NCI-H2171 (cell line): ENCODE data around the gene AASDHPPT.
"Not testable (repeated sequence)": the region's sequence is repeated elsewhere in the genome, so short reads cannot be mapped to it uniquely, and the experiment has no call there.

Experiments
- DNase-seq: peaks from one replicate; lab custom pipeline; 2025; lab: John Stamatoyannopoulos, UW

Gene AASDHPPT, protein sequence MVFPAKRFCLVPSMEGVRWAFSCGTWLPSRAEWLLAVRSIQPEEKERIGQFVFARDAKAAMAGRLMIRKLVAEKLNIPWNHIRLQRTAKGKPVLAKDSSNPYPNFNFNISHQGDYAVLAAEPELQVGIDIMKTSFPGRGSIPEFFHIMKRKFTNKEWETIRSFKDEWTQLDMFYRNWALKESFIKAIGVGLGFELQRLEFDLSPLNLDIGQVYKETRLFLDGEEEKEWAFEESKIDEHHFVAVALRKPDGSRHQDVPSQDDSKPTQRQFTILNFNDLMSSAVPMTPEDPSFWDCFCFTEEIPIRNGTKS

DNA sequence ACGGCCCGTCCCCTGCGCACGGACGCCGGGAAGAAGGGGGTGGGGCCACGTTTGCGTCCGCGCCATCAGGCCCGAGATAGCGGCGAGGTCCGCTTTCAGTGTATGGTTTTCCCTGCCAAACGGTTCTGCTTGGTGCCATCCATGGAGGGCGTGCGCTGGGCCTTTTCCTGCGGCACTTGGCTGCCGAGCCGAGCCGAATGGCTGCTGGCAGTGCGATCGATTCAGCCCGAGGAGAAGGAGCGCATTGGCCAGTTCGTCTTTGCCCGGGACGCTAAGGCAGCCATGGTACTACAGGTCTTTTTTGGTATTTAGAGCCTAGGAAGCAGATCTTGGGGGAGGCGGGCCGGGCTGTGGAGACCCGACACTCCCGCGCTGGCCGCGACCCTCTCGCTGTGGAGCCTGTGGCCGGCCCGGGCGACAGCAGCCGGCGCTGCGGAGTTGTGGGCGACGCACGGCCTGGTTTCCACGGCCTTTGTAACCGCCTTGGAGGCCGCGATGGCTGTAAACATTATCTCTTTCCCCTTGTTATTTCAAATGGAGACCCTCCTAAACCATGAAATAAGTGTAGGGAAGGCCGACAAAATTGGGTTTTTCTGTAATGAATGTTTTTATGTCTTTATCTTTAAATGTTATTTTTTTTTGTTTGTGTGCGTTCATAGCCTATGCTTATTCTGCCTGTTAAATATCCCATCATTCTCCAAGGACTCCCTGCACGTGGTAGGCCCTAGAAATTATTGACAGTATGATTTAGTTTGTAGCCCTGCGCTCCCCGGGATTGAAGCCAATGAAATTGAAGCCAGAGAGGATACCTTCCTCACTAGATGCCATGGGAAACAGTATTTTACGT lies at the start of gene AASDHPPT:
TSS of gene AASDHPPT (plus strand) at position 54 of the 847 bp plus-strand sequence. CDS start at position 103, 49 bp downstream.
- no peak for DNase-seq

DNA sequence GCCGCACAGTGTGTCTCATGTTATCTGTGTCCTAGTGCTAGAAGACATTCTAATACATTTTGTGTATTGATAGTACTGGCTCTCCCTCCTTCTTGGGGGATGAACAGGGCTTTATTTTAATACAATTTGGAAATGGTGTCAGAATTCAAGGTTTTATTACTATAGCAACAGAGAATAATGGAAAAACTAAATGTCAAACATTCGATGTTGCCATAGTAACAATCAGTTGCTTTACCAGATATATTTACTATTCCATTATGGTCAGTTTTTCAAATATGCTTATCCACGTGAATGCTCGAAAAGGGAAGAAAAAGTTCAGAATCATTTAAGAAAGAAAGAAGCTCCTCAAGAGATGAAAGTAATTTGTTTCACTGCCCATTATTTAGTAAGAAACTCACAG lies 46.9 kb upstream of the AASDHPPT start:
- DNase-seq: no peak

DNA sequence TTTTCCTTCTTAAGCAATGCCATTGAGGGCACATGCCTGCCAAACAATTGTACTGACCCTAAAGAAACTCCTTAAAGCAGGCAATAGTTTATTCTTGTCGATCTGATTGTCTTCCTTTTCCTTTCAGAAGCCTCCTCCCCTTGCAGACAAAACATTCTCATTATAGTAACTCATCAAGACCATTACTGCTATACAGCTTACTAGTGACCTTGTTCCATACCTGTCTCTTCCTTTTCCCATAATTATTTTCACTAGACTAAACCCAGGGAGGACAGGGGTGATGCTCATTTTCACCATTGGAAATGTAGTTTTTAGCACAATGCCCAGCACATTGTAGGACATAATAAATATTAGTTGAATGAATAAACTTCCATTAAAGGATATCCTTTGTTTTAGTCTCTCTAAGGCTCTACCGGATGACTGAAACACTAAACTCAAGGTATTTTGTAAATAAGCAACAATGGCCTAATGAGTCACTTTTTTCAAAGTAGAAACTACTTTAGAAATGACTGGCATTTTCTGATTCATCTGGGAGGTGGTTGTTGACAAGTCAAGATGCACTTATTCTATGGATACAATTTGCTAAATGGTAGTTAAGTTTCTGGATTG lies 46.2 kb upstream of the AASDHPPT start:
- DNase-seq: no peak

DNA sequence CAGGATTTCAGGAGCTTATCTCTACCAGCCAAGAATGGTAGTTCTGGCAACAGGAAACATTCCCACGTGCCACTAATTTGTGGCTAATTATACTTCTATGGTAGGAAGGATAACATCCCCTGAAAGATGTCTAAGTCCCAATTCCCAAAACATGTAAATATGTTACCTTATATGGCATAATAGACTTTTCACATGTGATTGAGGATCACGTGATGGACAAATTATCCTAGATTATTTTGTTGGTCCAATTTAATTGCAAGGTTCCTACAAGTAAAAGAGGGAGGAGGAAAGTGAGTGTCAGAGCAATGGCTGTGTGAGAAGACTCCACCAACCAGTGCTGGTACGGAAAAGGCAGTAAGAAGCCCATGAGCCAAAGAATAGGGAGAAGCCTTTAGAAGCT lies 45.5 kb upstream of the AASDHPPT start:
- no peak for DNase-seq

DNA sequence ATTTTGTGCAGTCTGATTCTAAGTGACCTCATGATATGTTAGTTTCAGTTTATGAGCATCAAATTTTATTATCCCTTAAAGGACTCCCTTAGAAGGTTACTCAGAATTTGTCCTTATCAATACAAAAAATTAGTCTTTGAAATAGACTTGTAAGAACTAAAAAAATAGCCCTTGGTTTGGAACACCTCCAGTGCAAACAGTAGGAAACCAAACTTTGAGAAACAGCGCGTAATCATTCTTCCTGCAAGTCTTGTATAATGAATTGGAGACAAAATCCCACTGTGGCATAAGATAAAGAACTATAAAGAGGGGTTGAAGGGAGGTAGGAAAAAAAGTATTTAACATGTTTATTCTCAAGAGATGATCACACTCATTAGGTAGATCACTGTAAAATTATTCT lies 44.6 kb upstream of the AASDHPPT start:
- DNase-seq: no peak

DNA sequence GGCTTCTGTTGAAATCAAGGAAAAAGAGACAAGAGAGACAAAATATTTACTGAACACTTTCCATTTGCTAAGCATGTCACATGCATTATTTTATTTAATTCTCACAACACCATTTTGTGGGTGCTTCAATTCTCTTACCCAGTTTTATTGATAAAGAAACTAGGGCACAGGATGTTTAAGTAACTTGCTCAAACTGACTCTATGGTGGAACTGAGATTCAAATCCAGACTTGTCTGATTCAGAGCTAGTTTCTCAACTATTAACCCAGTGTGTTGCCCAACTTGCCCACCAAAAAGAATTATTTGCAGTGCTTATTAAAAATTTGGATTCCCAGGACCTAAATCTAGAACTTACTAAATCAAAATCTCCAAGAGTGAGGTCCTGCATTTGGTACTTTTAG lies 33.9 kb upstream of the AASDHPPT start:
- no peak for DNase-seq

DNA sequence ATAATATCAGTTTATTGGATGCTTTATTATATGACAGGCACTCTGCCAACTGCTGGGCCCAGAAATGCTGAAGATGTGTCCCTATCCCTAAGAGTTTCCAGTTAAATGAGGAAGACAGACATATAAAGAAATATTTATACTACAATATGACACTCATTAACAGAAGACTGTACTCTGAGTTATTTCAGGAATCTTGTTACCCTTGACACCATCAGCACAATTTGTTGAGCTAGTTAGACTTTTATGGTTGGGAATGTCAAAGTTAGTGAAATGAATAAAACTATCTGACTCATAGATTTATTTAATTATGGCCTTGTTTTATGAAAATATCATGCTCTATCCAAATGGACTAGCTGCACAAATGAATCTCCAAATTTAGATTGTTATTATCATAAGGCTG lies 29.8 kb upstream of the AASDHPPT start:
- no peak for DNase-seq

DNA sequence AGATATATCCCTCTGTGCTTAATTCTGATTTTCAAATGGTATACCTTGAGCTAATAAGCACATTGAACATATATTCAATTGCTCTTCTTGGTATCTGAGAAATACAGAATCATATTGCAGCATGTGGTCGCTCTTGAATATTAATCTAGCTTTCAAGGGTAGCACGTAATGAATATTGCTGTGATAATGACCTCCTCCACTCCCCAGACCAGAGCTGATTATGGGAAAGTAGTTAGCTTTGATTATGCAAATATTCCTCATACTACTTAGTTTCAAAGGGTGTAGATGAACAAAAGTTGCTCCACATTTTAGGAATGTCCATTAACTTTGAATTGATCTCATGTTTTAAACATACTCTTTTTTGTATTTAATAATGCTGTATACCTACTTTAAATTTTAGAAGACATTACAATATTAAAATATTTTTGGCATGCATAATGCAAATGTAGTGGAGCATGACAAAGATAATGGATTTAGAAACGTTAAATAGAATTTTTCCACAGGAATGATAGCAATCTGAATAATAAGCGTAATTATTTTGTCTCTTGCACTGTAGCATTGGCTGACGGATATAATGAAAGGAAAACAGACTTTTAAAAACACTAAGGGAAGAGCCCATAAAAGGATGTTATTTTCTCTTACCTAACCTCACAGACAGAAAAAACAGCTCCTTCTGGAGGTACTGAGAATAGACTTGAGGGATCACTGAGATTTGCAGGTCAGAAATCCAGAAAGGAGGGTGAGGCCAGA lies 27.6 kb upstream of the AASDHPPT start:
- DNase-seq: no peak

DNA sequence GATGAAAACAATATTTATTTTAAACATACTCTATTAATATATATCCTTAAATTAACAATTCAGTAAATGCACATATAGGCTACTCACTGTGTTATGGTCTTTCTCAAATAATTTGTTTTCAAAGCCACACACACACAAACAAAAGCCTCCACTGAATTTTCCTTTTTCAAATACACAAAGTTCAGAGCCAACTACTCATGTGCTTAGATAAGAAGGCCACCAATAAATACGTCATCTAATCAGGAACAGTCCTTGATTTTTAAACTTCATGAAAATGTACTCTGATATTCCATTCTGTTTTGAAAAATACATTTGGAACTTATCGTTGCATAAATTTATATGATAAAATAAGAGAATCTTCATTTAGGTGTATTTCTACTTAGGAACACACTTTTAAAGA lies 26.4 kb upstream of the AASDHPPT start:
- no peak for DNase-seq

DNA sequence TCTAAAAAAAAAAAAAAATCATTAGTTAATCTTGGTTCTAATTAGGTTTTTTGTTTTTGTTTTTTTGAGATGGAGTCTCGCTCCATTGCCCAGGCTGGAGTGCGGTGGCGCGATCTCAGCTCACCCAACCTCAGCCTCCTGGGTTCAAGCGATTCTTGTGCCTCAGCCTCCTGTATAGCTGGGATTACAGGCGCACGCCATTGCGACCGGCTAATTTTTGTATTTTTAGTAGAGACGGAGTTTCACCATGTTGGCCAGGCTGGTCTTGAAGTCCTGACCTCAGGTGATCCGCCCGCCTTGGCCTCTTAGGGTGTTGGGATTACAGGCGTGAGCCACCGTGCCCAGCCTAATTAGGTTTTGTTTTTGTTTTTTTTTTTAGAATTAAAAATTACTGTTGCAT lies 19.1 kb upstream of the AASDHPPT start:
- DNase-seq: not testable (repeated sequence)

DNA sequence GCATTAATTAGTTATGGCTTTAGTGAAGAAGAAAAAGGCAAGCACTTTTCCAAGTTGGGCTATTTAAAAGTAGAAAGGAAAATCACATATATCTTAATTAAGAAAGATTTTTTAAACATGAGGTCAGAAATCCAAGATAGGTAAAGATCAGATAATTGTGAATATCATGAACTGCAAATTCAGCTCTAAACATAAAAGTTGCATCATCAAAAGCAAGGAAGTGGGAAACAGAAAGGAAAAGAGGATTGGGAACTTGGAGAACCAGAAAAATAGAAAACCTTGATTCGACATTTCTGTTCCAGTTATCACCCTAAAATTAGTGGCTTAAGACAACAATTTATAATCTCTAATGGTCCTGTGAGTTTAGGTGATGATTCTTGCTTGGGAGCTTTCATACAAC lies 17.8 kb upstream of the AASDHPPT start:
- no peak for DNase-seq

DNA sequence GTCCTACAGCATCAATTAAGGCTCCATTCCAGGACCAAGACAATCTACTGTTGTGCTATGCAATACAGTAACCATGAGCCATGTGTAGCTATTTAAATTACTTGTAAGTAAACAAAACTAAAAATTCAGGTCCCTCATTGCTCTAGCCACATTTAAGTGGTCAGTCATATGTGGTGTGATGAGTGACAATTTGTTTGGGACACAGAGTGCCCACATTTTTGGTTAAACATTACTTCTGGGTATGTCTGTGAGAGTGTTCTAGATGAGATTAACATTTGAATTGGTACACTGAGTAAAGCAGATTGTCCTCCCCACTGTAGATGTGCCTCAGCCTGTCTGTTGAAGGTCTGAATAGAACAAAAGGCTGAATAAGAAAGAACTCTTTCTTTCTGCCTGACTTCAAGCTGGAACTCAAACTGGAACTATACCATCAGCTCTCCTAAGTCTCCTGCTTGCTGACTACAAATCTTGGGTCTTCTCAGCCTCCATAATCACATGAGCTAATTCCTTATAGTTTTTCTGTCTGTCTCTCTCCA lies 16.1 kb upstream of the AASDHPPT start:
- no peak for DNase-seq

DNA sequence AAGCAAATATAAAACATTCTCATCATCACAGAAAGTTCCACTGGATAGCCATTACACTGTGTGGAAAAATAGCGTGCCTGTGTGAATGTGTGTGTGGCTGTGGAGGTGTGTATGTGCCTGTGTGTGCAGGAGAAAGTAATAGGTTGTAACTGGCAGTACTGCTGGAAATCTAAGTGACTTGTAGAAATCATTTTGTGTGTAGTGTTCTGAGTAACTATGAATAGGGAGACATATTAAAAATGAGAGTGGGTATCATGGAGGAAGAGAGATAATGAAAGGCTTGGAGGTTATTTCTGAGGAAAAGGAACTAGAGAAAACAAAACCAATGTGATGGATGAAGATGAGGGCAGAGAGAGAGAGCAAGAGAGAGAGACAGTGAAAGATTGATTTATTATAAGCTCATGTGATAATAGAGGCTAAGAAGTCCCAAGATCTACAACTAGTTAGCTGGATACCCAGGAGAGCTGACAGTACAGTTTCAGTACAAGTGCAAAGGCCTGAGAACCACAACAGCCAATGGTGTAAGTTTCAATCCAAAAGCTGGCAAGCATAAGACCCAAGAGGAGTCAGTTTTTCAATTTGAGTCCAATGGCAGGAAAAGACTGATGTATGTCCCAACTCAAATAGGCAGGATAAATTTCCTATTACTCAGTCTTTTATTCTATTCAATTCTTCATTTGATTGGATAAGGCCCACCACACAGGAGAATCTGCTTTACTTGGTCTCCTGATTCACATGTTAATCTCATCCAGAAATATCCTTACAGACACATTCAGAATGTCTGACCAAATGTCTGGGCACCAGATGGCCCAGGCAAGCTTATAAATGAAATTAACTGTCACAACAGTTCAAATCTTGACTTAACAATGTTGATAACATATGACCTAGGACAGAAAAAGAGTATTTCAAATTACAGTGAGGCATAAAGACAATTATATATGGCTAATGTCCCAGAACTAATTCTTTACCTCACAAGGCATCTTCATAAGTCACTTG lies 15.2 kb upstream of the AASDHPPT start:
- no peak for DNase-seq

DNA sequence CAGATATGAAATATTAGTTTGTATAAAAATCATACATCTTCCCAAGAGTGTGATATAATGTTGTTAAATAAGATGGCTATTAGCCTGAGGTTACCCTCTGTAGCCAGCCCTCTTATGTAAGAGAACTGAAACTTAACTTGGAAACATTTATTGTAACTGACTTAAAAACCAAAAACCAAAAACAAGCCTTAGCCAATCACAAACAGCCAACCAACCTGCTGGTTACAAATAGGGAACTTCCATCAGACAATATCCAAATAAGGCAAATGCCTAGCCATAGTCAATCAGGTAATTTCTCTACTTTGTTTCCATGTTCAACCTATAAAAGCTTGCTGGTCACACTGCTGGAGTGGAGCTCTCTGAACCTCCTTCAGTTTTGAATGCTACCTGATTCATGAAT lies 14.5 kb upstream of the AASDHPPT start:
- no peak for DNase-seq

DNA sequence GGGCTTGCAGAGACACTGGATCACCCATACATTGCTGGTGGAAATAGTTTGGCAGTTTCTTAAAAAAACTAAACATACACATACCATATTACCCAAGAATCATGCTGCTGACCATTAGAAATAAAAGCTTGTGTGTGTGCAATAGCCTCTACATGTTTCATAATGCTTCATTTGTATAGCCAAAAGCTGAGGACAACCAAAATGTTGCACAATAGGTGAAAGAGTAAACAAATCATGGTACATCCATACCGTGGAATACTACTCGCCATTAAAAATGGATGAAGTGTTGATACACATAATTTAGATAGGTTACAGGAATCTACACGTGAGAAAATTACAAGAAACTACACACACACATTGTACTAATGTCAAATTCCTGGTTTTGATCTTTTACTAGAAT lies 6.9 kb upstream of the AASDHPPT start:
- DNase-seq: no peak

DNA sequence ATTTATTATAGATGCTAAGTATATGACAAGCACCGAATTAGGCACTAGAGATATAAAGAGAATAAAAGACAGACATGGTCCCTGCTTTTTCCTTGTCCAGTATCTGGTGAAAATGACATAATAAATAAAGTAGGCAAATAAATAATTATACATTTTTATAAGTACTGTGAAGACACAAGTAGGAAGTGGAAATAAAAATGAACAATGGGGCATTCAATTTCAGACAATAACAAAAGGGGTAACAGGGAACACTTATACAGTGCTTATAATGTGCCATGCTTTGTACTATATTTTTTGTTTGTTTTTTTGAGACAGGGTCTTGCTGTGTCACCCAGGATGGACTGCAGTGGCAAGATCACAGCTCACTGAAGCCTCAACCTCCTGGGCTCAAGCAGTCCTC lies 4.7 kb upstream of the AASDHPPT start:
- DNase-seq: no peak

DNA sequence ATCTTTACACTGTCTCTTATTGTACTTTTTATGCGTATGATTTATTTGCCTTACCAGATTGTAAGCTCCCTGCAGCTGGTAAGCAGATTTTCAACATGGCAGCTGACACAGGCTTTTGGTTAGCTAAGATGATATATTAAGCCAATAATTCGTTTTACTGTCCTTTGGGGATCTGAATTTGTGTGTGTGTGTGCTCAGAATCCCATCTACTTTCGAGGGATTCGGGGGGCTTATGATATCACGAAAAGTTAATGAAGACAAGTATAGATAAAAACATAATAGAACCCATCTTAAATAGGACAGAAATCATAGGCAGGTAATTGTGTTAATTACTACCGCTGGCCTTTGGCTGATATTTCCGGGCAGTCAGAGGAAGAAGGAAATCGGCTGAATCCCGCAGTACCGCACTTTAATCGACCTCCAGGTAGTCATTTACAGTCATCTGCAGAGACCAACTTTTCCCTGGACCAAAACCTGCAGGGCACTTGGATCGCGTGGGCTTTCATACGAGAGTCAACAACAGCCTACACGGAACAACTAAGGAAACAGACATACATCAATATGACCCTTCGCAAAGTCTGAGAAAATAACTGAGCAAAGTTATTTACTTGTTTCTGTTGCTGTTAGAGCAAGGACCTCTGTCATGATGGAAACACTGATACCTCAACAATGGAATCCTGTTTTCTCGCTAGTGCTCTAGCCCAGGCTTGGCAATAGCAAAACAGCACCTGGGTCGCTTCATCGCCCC lies 1.1 kb upstream of the AASDHPPT start:
- DNase-seq: no peak

DNA sequence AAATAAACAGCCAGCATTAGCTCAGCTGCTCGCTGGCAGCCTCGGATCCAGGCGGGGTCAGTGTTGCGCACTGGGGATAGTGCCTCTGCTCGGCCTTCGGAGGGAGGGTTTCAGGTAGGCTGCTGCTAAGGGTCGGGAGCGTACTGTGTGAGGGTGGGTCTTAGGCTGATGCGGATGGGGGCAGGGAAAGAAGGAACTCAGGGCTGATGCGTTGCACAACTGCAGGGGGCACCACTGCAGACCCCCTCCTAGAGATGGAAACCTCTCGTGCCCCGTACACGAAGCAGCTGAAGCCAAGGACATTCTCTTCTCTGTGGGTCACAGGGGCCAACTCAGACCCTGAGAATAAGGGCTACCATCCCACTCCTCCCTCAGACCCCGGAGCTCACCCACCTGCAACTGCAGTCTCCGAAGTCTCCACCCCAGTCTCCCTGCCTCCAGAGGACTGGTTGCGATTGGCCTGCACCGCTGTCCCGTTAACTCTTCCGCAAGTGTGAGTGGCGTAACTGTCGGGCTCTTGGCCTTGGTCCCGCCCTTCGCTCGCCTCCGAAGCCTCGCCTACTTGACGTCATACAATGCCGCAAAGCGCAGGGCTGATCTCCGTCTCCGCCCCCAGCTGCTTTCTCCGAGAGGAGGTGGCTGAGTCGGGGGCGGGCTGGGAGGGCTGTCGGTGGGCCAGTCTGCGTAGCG lies 398 bp upstream of the AASDHPPT start, which contains the start of gene KBTBD3:
TSS of gene KBTBD3 (minus strand) at position 429 of the 690 bp plus-strand sequence. CDS start 18,250 bp downstream, outside the sequence.
- peak; percentile 88 for DNase-seq

DNA sequence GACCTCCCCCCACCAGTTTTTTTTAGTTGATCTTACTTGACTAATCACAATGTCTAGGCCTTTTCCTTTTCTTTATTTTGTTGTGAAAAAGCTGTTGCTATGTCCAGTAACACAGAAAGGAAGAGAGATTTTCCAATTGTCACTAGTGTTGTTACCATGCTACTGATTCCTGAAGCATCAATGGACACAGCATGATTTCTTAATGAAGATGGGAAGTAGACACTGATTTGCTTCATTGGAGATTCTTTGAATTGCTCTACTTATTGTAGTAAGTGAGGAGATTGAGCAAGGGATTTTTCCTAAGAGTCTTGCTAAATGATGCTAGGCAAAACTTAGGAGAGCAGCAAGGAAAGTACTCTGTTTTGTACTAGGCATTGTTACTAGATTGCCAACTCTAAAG lies 4.6 kb downstream of the AASDHPPT start:
- no peak for DNase-seq
